Stomach (tissue), 9 donors: Measurements from ENCODE around the gene FAM234B. TPM values are rescaled to one million over a fixed set of nuclear protein-coding genes. Genes with fewer than 3 reads are reported as not detected.

Source experiments
- DNase-seq, 2 donors: peaks; one replicate each; pipeline versions ENCODE4 v3.0.0 to v3.0.0-alpha.2; 2013 to 2019
- H3K27ac ChIP-seq, 5 donors: fragments of 200-600 bp in 4 of 5; sonication (generic) in 4 of 5; one replicate each; pipeline ENCODE4 v1.5.1; 2013 to 2019; ENCODE audit warnings: mild to moderate bottlenecking in 1 of 5, moderate library complexity in 1 of 5
- H3K27me3 ChIP-seq, 3 donors: fragments of 200-600 bp; sonication (generic); one replicate each; pipeline ENCODE4 v1.5.1; 2017 to 2019; ENCODE audit warnings: mixed run types in 1 of 3
- H3K36me3 ChIP-seq, 4 donors: fragments of 200-600 bp; sonication (generic); 1 replicate in 3 of 4; 2 replicates in 1 of 4; pipeline ENCODE4 v1.5.1; 2016 to 2019
- H3K4me1 ChIP-seq, 4 donors: fragments of 200-600 bp; sonication (generic); one replicate each; pipeline ENCODE4 v1.5.1; 2016 to 2019
- H3K4me3 ChIP-seq, 4 donors: fragments of 200-600 bp; sonication (generic) in 3 of 4; one replicate each; pipeline ENCODE4 v1.5.1; 2016 to 2019; ENCODE audit warnings: mild to moderate bottlenecking in 1 of 4
- H3K9me3 ChIP-seq, 4 donors: fragments of 200-600 bp; sonication (generic); one replicate each; pipeline ENCODE4 v1.5.1; 2016 to 2019
- CTCF ChIP-seq, 7 experiments: fragments of 450-650 bp in 4 of 7; fragments of 200-600 bp in 3 of 7; sonication (generic) in 3 of 7; IDR thresholded peaks; one replicate each; pipeline ENCODE4 v1.5.1; 2016 to 2019; ENCODE audit warnings: antibody characterized with exemption in 7 of 7, control low read depth in 2 of 7, mild to moderate bottlenecking in 1 of 7
- EP300 ChIP-seq: sonication (generic); formaldehyde crosslinking; IDR thresholded peaks from one replicate; pipeline ENCODE4 v1.6.1; 2017; ENCODE audit warnings: antibody characterized with exemption
- POLR2A ChIP-seq, 4 donors: fragments of 450-650 bp; IDR thresholded peaks; one replicate each; pipeline ENCODE4 v1.6.1; 2016; ENCODE audit warnings: antibody characterized with exemption in 4 of 4, control low read depth in 2 of 4, mild to moderate bottlenecking in 1 of 4, moderate library complexity in 1 of 4
- POLR2AphosphoS5 ChIP-seq, 3 donors: sonication (generic); formaldehyde crosslinking; IDR thresholded peaks; one replicate each; pipeline ENCODE4 v1.6.1; 2016; ENCODE audit warnings: antibody characterized with exemption in 3 of 3
- WGBS, 5 donors: extraction: QIAGEN DNeasy Blood & Tissue Kit in 3 of 5; methylation state at CpG; one replicate each; pipeline versions ENCODE4 v1.1.5 to v1.1.7; 2013 to 2018; 5-methylcytosine and 5-hydroxymethylcytosine counted together
- intact Hi-C: fragments of 100-400 bp; cut with DNase I; formaldehyde crosslinking; loops from one replicate; pipeline ENCODE4 v1.15.1; 2023; ENCODE audit warnings: low total_unique reads
- polyA plus RNA-seq, 3 donors: library from polyadenylated mRNA; stranded (reverse); fragments of 200-250 nt; gene quantifications; one replicate each; pipeline ENCODE4 v1.2.3, GENCODE V29; 2013
- total RNA-seq, 5 donors: library from RNA; depleted of rRNA; stranded (reverse); fragments of >200 nt; gene quantifications; one replicate each; pipeline versions ENCODE4 v1.1.0 to v1.2.3, GENCODE V29; 2014 to 2016
- donor health status: healthy with polysubstance abuse.
- donor health status: Bipolar disorder and iron deficiency.
- donor health status: healthy.

FAM234B gene
- total and polyA plus RNA-seq, 8 donors = 0.87 to 6.2 (median 2.5) TPM; not detected in 2

GRCh38 chr12:13102461-13103195, 58.4 kb downstream of the FAM234B start:
- peak in 1 of 2 donors; percentile 43 for DNase-seq
- Histone ChIP-seq H3K27ac (peak overlapping the region in 4 of 5 donors; percentile 91 to 95 (median 94)), H3K4me1 (peaks cover 18 to 45% (median 37%) of the 10 kb centered on the region in 4 donors), H3K4me3 (no peak overlapping the region), H3K27me3 (no peaks in the 10 kb centered on the region), H3K36me3 (no peaks in the 10 kb centered on the region), H3K9me3 (no peaks in the 10 kb centered on the region)
- intact Hi-C loops = no loop called here
- no peak for TF ChIP-seq POLR2AphosphoS5 (IDR thresholded peaks at IDR 0.05)
- no peak for TF ChIP-seq CTCF (IDR thresholded peaks at IDR 0.05)
- no peak for TF ChIP-seq EP300
- no peak for TF ChIP-seq POLR2A (IDR thresholded peaks at IDR 0.05)
- 58 to 71% (median 68%) methylated on average over 7 of the region's 7 CpGs for WGBS, 5 donors

- 84 to 87% (median 85%) methylated on average over 8 of the region's 8 CpGs for WGBS, 5 donors
- intact Hi-C loops = no loop called here
- Histone ChIP-seq H3K4me3 (no peak within 1 kb of the TSS), H3K27me3 (no peaks in the 10 kb centered on the region), H3K27ac (peak within 1 kb of the TSS in 4 of 5 donors; percentile 91 to 95 (median 94)), H3K4me1 (peaks cover 18 to 40% (median 30%) of the 10 kb centered on the region in 4 donors), H3K9me3 (peaks cover 0 to 4% (median 0%) of the 10 kb centered on the region in 4 donors), H3K36me3 (no peaks in the 10 kb centered on the region)
- TF ChIP-seq EP300 = no peak
- no peak for TF ChIP-seq POLR2A (IDR thresholded peaks at IDR 0.05)
- TF ChIP-seq CTCF (IDR thresholded peaks at IDR 0.05) = no peak
- TF ChIP-seq POLR2AphosphoS5 (IDR thresholded peaks at IDR 0.05) = no peak
- DNase-seq = no peak
Observed at GRCh38 chr12:13103391-13104033, 59.3 kb downstream of the FAM234B start, which contains the start of gene GSG1. GSG1 (minus strand) TSS chr12:13103667; CDS start chr12:13103512, 155 bp downstream.

- peaks cover 0 to 5% (median 0%) of the 10 kb centered on the region in 4 donors for H3K9me3 ChIP-seq
- no peak overlapping the region for H3K4me3 ChIP-seq
- 83 to 93% (median 88%) methylated on average over 3 of the region's 3 CpGs for WGBS, 5 donors
- DNase-seq = no peak
- intact Hi-C loops = no loop called here
- no peak for TF ChIP-seq POLR2A (IDR thresholded peaks at IDR 0.05)
- no peak for TF ChIP-seq CTCF (IDR thresholded peaks at IDR 0.05)
- no peak for TF ChIP-seq POLR2AphosphoS5 (IDR thresholded peaks at IDR 0.05)
- no peak for TF ChIP-seq EP300
- H3K36me3 ChIP-seq = no peaks in the 10 kb centered on the region
- H3K4me1 ChIP-seq = peaks cover 13 to 31% (median 24%) of the 10 kb centered on the region in 4 donors
- no peak overlapping the region for H3K27ac ChIP-seq
- H3K27me3 ChIP-seq = no peaks in the 10 kb centered on the region
Observed at GRCh38 chr12:13104409-13104808, 60.2 kb downstream of the FAM234B start.

GRCh38 chr12:13105781-13106180, 61.6 kb downstream of the FAM234B start:
- Histone ChIP-seq H3K27me3 (no peaks in the 10 kb centered on the region), H3K27ac (no peak overlapping the region), H3K4me1 (peaks cover 6 to 18% (median 15%) of the 10 kb centered on the region in 4 donors), H3K9me3 (peaks cover 0 to 5% (median 0%) of the 10 kb centered on the region in 4 donors), H3K4me3 (no peak overlapping the region), H3K36me3 (no peaks in the 10 kb centered on the region)
- TF ChIP-seq EP300 (no peak), CTCF (IDR thresholded peaks at IDR 0.05) (no peak), POLR2AphosphoS5 (IDR thresholded peaks at IDR 0.05) (no peak), POLR2A (IDR thresholded peaks at IDR 0.05) (no peak)
- no peak for DNase-seq
- 73 to 97% (median 91%) methylated on average over 1 of the region's 1 CpG for WGBS, 5 donors
- intact Hi-C loops = no loop called here
